Measurements from ENCODE around the gene NBL1.
"Not testable (repeated sequence)": the region's sequence is repeated elsewhere in the genome, so short reads cannot be mapped to it uniquely, and the experiment has no call there.

DNA sequence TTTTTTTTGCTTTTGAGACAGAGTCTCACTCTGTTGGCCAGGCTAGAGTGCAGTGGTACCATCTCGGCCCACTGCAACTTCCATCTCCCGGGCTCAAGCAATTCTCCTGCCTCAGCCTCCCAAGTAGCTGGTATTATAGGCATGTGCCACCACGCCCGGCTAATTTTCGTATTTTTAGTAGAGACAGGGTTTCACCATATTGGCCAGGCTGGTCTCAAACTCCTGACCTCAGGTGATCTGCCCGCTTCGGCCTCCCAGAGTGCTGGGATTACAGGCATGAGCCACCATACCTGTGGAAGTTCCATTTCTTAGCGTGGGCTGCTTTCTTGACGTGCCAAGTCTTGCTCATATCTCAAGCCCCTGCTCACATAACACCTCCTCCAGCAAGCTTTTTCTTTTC is 9.0 kb upstream of the NBL1 start:
- TF ChIP-seq, protein P1, sequence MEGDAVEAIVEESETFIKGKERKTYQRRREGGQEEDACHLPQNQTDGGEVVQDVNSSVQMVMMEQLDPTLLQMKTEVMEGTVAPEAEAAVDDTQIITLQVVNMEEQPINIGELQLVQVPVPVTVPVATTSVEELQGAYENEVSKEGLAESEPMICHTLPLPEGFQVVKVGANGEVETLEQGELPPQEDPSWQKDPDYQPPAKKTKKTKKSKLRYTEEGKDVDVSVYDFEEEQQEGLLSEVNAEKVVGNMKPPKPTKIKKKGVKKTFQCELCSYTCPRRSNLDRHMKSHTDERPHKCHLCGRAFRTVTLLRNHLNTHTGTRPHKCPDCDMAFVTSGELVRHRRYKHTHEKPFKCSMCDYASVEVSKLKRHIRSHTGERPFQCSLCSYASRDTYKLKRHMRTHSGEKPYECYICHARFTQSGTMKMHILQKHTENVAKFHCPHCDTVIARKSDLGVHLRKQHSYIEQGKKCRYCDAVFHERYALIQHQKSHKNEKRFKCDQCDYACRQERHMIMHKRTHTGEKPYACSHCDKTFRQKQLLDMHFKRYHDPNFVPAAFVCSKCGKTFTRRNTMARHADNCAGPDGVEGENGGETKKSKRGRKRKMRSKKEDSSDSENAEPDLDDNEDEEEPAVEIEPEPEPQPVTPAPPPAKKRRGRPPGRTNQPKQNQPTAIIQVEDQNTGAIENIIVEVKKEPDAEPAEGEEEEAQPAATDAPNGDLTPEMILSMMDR (IDR thresholded peaks at IDR 0.05; ENCODE audit: insufficient read depth, low read length, poor library complexity, severe bottlenecking): not testable (repeated sequence)
- not testable (repeated sequence) for TF ChIP-seq EZH2phosphoT487 (conservative IDR thresholded peaks at IDR 0.05; ENCODE audit: low read length)
